Stimulated activated CD8-positive, alpha-beta memory T cell treated with anti-CD3 and anti-CD28 coated beads, Interleukin-4, amount 100 ng/mL, for 1 hour (primary cell): ENCODE data around the gene PIK3C2A.

Experiments
- DNase-seq, 2 donors: peaks; one replicate each; pipeline ENCODE4 v3.0.0-alpha.2; 2020; ENCODE audit warnings: low read depth in 2 of 2, low spot score in 1 of 2

The PIK3C2A gene

GRCh38 chr11:17218403-17218802 lies 10.6 kb upstream of the PIK3C2A start:
- DNase-seq = no peak

GRCh38 chr11:17217401-17217800 lies 9.6 kb upstream of the PIK3C2A start:
- no peak for DNase-seq

DNA sequence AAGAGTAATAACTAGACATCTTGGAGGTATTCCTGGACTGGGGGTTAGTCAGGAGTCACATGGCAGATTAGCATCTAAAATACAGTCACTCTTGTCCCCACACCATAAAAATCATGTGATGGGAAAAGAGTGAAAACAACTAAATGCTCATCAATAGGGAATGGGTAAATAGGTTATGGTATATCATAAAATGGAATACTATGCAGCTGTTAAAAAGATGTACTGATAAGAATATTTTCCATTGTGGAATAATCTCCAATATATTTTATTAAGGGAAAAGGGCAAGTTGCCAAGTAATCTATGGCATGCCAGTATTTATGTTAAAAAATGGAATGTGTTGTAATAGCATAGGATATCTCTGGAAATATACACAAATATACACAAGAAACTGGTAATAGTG lies 6.6 kb upstream of the PIK3C2A start:
- no peak for DNase-seq

GRCh38 chr11:17211286-17211685 lies 3.5 kb upstream of the PIK3C2A start:
- DNase-seq = no peak

DNA sequence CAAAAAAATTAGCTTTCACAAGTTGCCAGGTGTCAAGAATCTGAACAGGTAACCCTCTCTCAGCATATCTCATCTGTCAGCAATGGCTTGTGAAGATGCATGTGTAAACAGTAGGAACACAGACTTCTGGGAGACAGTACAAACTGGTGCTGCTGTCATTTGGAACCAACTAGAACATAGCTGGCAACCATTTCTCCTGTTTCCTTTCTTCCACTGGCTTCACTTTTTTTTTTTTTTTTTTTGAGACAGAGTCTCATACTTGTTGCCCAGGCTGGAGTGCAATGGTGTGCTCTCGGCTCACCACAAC lies 2.1 kb upstream of the PIK3C2A start:
- DNase-seq = no peak

DNA sequence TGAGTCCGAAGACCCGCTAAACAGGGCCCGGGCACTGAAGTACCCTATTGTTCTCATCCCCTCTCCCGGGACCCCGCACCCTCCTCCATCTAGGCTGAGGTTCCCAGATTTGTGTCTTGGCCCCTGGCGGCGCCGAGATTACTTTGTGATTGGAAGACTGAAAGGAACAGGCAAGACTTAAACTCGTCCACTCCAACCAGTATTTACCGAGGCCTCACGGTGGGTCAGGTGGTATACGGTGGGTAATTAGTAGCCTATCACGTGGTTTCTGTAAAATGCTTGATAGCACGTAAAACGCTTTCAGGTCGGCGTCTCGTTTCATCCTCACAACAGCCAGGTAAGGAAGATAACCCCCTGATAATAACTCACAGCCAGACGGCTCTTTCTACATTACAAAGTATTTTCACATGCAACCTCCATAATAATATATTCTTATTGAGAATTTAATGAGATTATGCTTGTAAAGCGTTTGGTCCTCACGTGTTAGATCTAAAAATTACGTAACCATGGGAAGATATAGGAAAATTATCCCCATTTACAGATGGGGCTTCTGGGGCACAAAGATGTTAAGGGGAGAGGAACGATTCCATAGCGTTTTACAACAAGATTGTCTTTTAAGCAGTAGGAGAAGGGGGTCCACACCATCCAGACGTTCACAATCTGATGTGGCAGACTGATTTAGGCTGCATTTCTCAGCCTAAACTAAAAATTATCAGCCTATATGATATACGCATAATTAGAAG lies 642 bp upstream of the PIK3C2A start:
- DNase-seq = peak in 1 of 2 donors; percentile 7

DNA sequence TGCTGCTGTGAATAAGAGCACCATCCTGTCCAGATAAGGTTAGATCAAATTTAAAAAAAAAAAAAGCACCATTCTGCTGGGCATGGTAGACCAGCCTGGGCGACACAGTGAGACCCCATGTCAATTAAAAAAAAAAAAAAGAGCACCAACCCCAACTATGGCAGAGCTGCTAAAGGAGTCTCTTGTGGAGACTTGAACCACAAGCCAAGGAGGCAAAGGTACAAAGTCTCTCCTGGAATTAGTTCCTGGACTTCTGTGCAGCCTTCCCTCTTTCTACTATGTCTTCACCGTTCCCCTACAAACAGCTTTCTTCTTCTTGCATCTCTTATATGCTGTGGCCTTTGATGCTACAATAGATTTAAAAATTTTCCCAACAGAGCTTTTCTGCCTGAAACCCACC lies 1.3 kb downstream of the PIK3C2A start:
- DNase-seq = no peak

DNA sequence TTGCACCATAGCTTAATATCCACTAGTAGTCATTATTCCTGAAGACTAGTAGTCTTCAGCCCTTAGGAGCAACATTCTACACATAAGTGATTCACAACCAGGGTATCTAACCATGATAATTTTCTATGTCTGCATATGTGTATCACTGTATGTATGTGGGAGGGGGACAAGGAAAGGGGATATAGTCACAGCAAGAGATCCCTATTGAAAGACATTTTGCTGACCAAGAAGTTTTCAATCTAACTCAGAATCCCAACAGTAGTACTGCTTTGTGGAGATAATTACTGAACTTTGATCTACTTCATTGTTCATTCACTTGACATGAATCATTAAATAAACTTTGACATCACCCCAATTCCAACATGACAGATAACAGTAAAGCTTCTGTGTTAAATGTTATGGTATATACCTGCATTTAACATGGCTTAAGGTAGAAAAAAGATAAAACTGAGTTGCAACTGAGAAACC lies 10.3 kb downstream of the PIK3C2A start:
- no peak for DNase-seq

DNA sequence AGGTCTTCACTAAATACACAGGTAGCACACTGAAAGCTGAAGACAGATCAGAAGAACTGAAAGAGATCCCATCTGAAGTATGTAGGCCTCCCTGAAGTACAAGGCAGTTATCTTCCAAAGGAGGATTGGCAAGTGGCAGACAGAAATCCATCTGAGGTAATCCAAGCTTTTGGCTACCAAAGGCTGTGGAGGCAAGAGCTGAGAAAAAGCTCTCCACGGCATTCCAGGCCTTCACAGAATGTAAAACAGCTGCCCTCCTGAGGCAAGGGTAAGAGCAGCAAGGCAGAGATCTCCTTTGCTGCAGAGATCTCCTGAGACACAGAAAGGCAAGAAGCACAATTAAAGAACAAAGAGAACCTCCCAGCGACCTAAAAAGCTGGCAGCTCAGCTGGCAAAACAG lies 19.1 kb downstream of the PIK3C2A start:
- no peak for DNase-seq

DNA sequence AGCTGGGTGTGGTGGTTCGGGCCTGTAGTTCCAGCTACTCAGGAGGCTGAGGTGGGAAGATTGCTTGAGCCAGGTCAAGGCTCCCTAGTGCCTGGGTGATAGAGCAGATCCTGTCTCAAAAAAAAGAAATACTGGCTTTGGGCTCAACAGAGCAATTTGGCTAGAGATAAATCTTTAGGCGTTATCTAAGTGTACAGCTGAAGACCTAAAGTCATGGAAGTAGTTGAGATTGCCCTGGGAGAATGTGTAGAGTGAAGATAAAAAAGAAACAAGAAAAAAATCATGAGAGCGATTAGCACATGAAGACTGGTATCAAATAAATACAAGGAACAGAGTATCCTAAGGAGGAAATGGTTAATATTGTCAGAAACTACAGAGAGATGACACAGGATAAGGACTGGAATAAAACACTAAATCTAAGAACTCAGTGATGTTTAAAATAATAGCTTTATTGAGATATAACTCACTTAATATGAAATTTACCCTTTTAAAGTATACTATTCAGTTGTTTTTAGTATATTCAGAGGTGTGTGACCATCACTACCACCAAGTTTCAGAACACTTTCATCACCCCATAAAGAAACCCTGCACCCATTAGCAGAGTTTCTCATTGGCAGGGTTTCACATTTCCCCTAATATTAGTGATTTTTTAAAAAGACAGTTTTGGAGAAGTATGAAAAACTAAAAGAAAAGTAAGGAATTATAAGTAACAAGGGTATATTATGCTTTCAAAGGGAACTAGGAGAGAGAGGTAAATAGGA lies 20.7 kb downstream of the PIK3C2A start:
- no peak for DNase-seq

DNA sequence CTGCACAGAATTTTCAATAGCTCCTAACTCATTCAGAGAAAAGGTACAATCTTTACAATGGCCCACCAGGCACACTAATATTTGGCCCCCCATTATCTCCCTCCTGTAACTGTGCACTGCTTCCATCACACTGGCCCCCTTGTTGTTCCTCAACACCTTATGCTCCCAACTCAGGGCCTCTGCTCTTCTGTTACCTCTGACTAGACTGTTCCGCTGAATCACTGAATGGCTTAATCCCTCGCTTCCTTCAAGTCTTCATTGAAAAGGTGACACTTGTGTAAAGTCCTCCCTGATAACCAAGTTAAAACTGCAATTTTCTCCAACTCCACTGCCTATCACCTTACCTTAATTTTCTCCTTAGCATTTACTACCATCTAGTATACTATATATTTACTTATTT lies 21.8 kb downstream of the PIK3C2A start:
- DNase-seq = no peak

- no peak for DNase-seq
Observed at GRCh38 chr11:17184882-17185587, 22.8 kb downstream of the PIK3C2A start.

GRCh38 chr11:17183836-17184235 lies 23.9 kb downstream of the PIK3C2A start:
- DNase-seq = no peak

GRCh38 chr11:17179970-17180369 lies 27.8 kb downstream of the PIK3C2A start:
- no peak for DNase-seq

GRCh38 chr11:17173332-17173731 lies 34.5 kb downstream of the PIK3C2A start:
- DNase-seq = no peak

DNA sequence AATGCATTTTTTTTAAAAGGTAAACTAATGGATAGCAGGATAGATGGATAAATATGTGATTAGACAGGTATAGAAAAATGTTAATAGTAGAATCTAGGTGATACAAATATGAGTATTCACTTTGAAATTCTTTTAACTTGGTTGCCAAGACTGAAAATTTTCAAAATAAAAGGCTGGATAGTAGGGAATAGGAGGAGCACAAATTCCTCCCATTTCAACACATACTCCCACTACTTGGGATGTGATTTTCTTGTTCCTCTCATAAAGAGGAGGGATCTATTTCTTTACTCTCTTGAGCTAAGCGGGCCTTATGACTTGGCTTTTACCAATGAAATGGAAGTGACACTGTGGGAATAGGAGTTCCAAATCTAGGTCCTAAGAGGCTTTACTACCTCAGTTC lies 35.9 kb downstream of the PIK3C2A start:
- no peak for DNase-seq

GRCh38 chr11:17171343-17171742 lies 36.4 kb downstream of the PIK3C2A start:
- DNase-seq = no peak

GRCh38 chr11:17169876-17170275 lies 37.9 kb downstream of the PIK3C2A start:
- no peak for DNase-seq

GRCh38 chr11:17165247-17165890 lies 42.4 kb downstream of the PIK3C2A start:
- DNase-seq = no peak

DNA sequence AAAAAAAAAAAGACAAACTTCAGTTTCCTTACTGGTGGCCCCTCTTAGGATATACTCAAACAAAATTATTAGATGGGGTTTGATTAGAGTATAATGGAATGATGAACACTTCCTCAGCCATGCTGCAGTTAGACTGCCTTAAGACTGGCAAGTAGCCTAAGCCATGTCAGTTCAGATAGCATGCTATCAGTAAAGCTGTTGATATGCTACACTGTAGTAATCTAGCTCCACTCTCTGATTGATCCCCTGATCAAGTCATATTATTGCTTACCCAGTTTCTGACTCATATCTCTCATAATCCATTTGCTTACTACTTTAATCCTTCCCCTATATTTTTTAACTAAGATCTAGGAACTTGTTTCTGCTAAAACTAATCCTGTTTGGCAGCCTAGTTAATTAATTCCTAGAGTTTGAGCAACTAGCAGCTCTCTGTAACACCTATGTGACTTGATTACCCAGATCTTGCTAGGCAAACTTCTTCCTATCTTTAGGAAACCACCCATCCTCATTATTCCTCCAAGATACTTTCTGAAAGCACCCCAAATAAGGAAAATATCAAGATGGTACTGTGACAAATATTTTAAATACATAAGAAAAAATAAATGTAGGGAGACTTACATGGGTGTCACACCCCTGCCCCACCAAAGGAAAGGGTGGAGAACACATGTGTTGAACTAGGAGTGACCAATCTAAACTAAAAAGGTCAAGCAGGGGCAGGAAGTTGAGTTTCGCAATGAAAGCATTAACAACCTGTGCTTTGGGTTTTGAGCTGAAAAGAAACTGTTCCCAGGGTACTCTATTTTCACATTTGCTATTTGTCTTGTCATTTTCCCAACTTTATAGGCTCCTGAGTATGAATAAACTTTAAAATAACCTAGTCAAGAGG lies 43.2 kb downstream of the PIK3C2A start:
- DNase-seq = no peak

- DNase-seq = no peak
Observed at GRCh38 chr11:17163736-17164135, 44.0 kb downstream of the PIK3C2A start.
